HUES64 (cell line): ENCODE results near the gene GRAMD1B.
A peak's percentile ranks its signal among the peaks of the same experiment; 100 is the strongest.

Experiments
- H3K27ac ChIP-seq: 2 replicates; pipeline ENCODE4 v1.7.0; 2013; ENCODE audit warnings: low read depth, low read length, inconsistent platforms
- H3K27me3 ChIP-seq: 2 replicates; pipeline ENCODE4 v1.6.1; 2013; ENCODE audit warnings: mild to moderate bottlenecking, low read length; ENCODE audit not compliant: insufficient read depth
- H3K36me3 ChIP-seq: 2 replicates; pipeline ENCODE4 v1.6.1; 2013; ENCODE audit warnings: mild to moderate bottlenecking, low read length; ENCODE audit not compliant: insufficient read depth
- H3K4me1 ChIP-seq: 2 replicates; pipeline ENCODE4 v1.6.1; 2013; ENCODE audit warnings: mild to moderate bottlenecking, low read length, moderate library complexity; ENCODE audit not compliant: insufficient read depth
- H3K4me3 ChIP-seq: 2 replicates; pipeline ENCODE4 v1.5.1; 2013; ENCODE audit warnings: mild to moderate bottlenecking, low read length, moderate library complexity
- H3K9ac ChIP-seq: 2 replicates; pipeline ENCODE4 v1.6.1; 2013; ENCODE audit warnings: mild to moderate bottlenecking, low read depth, low read length
- H3K9me3 ChIP-seq: 2 replicates; pipeline ENCODE4 v1.6.1; 2013; ENCODE audit warnings: low read depth, low read length; ENCODE audit not compliant: insufficient read depth
- WGBS: fragments of 150-250, 120-280 bp; methylation state at CpG from one replicate; pipeline ENCODE4 v1.1.7; 2013; ENCODE audit warnings: missing lambda C conversion rate; 5-methylcytosine and 5-hydroxymethylcytosine counted together

The GRAMD1B gene

DNA sequence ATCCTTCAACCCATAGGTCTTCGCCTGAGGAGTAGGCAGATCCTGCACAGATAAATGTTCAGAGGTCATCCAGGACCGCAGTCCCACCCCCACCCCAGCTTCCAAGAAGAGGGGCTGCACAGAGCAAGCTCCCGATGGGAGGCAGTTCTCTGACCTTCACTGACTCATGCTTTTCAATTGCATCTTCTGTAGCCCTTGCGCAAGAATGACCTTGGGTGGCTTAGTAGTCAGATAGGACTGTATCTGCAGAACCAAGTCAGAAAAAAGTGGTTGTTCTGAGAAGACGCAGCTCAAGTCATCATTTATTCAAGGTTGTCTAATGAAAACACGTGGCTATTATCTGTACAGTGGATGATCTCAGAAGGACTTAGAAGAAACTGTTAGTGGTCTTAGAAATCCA is 16.4 kb upstream of the GRAMD1B start:
- Histone ChIP-seq H3K4me3 (no peak overlapping the region), H3K27me3 (peaks cover 18% of the 10 kb centered on the region), H3K4me1 (peaks cover 13% of the 10 kb centered on the region), H3K27ac (no peak overlapping the region), H3K9ac (no peak overlapping the region), H3K36me3 (no peaks in the 10 kb centered on the region), H3K9me3 (no peaks in the 10 kb centered on the region)
- 93% methylated on average over 6 of the region's 6 CpGs for WGBS

DNA sequence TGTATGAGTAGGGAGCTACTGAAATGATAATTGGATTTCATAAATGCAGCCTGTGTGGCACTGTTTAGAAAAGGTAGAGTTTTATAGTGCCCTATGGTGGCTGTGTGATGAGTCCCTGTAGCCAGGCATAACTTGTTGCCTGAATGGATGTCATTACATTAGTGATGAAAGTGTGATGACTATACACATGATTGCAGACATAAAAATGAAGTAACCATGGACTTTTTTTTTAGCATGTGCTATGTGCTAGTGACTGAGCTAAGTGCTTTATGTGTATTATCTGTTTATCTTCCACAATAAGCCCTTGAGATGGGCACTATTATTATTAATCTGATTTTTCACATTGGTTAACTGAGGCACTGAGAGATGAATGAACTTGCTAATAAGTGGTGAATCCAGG is 13.5 kb upstream of the GRAMD1B start:
- Histone ChIP-seq H3K9ac (no peak overlapping the region), H3K4me1 (no peaks in the 10 kb centered on the region), H3K4me3 (no peak overlapping the region)

DNA sequence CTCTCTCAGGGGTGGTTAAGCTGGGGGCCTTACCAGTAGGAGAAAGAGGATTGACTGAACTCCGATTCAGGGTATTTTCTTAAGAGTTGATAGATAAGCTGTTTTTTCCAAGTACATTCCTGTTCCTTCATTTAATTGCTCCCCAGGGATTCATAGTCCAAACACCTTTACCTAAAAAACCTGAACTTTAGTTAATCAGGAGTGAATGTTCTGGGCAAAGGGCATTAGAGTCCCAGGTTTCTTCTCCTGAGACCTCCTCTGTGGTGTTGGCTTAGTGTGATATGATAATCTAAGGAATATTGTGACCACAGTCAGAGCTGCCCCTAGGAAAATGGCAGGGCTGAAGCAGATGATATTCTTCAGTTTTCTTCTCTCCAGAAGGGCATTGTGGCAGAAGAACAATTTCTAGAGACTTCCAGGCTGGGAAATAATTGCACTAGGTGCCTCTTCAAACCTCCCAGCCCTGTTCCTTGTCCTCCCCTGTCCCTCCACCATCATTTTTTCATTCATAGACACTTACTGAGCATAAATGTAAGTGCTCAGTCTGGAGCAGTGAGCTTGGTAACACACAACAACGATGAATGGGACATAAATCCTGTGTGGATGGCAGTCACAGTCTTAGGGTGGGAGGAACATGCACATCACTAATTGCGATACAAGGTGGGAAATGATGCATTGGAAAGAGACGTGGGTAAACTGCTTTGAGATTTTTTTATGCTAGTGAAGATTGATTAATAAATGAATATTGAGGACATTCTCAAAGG is 11.5 kb upstream of the GRAMD1B start:
- 88% methylated on average over 3 of the region's 4 CpGs for WGBS
- no peaks in the 10 kb centered on the region for H3K9me3 ChIP-seq
- H3K27ac ChIP-seq: no peak overlapping the region

More for the DNA sequence above, 13.5 kb upstream of the GRAMD1B start:
- 0 out of 2 replicates have a peak, but pooled peaks cover 2% of the 10 kb centered on the region for H3K27me3 ChIP-seq
- no peaks in the 10 kb centered on the region for H3K9me3 ChIP-seq
- no peak overlapping the region for H3K27ac ChIP-seq
- H3K36me3 ChIP-seq: no peaks in the 10 kb centered on the region

DNA sequence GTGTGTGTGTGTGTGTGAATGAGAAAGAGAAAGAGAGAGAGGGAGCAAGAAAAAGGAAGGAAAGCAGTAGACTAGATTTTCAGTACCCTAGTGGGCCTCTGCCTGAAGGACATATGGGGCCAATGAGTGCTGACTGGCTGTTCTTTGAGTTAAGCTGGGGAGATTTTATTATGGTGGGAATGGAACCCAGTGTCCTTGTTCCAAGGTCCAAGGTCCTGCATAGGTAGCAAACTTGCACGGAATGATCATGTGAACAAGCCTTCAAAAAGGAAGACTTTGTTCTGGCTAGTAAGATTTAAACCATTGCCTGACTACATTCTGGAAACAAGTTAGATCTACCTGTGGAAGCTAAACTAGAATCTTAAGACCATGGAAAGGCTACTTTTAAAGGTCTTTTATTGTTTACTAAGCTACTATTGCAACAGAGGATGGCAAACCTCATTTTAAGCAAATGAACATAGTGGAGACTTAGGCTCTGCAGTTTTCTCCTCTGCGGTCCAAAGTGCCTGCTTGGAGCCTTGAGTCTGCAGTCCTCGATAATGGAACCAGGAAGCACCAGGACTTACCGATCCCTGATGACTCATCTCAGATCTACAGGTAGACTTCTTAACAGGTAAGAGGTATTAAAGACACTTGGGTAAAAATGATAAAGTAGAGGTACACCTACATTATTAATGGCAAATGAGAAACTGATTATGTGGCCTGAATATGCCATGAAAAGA is 10.2 kb upstream of the GRAMD1B start:
- 91% methylated on average over 4 of the region's 4 CpGs for WGBS
- Histone ChIP-seq H3K4me1 (no peaks in the 10 kb centered on the region), H3K27me3 (peaks cover 31% of the 10 kb centered on the region), H3K4me3 (no peak overlapping the region), H3K27ac (no peak overlapping the region), H3K9me3 (no peaks in the 10 kb centered on the region), H3K36me3 (no peaks in the 10 kb centered on the region), H3K9ac (no peak overlapping the region)

More for the DNA sequence above, 11.5 kb upstream of the GRAMD1B start:
- no peaks in the 10 kb centered on the region for H3K36me3 ChIP-seq
- H3K4me1 ChIP-seq: no peaks in the 10 kb centered on the region
- no peak overlapping the region for H3K9ac ChIP-seq
- H3K27me3 ChIP-seq: peaks cover 18% of the 10 kb centered on the region
- H3K4me3 ChIP-seq: no peak overlapping the region

DNA sequence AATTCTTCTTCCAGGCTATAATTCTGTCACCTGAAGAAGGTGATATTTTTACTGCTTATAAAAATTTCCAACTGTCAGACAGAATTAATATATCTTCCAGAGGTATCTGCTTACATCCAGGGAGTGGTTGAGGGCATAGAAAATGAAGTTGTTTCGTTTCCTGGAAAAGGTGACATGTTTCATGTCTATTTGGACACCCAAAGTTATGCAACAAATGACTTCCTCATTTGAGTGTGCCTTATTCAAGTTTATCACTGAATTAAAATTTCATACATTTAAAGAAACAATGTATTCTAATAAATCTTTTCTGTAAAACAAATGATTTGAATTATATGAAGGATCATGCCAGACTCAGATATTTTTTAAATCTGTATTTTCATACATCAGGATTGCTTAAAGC is 8.5 kb upstream of the GRAMD1B start:
- H3K4me1 ChIP-seq: peaks cover 10% of the 10 kb centered on the region
- no peak overlapping the region for H3K27ac ChIP-seq
- WGBS: 57% methylated on average over 1 of the region's 1 CpG
- no peaks in the 10 kb centered on the region for H3K9me3 ChIP-seq
- H3K9ac ChIP-seq: no peak overlapping the region
- no peaks in the 10 kb centered on the region for H3K36me3 ChIP-seq
- peaks cover 48% of the 10 kb centered on the region for H3K27me3 ChIP-seq
- no peak overlapping the region for H3K4me3 ChIP-seq

DNA sequence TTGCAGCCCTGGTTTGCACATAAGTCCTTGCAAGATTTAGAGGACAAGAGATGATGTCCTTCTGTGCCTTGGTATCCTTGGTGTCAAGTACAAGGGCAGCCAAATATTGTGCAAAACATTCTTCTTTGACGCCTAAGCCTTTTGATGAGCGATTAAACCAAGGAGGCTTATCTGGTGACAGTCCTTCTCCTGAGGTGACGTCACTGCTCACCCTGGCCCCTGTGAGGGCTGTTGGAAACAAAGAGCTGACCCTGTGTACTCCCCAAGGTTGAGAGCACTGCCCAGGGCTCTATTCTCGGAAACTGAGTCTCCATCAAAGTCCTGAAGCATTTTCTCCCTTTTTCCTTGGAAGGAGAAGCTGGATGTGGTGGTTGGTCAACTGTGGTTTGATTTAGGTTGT is 4.7 kb upstream of the GRAMD1B start:
- Histone ChIP-seq H3K9ac (no peak overlapping the region), H3K4me1 (peaks cover 28% of the 10 kb centered on the region), H3K36me3 (no peaks in the 10 kb centered on the region), H3K27ac (no peak overlapping the region), H3K4me3 (no peak overlapping the region), H3K9me3 (no peaks in the 10 kb centered on the region), H3K27me3 (peaks cover 76% of the 10 kb centered on the region)
- 88% methylated on average over 4 of the region's 4 CpGs for WGBS

DNA sequence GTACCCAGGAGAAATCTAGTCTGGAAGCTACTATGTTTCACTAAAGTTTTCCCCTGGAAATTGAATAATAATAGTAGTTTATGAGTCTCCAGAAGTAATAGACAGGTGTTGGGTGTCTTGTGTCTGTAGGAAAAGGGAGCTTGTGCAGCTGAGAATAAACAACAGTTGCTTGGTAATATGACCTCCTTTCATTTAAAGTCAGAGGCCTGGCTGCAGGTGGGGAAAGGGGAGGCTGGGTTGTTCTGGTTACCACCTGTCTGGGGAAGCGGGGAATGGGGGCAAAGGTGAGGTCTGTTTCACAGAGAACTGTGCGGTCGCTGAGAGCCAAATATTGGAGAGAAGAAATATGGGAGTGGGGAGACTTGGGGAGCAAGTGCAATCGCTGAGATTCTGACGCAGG is 3.3 kb upstream of the GRAMD1B start:
- H3K4me3 ChIP-seq: no peak overlapping the region
- peaks cover 84% of the 10 kb centered on the region for H3K27me3 ChIP-seq
- no peaks in the 10 kb centered on the region for H3K36me3 ChIP-seq
- peaks cover 33% of the 10 kb centered on the region for H3K4me1 ChIP-seq
- H3K27ac ChIP-seq: no peak overlapping the region
- WGBS: 92% methylated on average over 5 of the region's 5 CpGs
- H3K9ac ChIP-seq: no peak overlapping the region
- H3K9me3 ChIP-seq: no peaks in the 10 kb centered on the region

DNA sequence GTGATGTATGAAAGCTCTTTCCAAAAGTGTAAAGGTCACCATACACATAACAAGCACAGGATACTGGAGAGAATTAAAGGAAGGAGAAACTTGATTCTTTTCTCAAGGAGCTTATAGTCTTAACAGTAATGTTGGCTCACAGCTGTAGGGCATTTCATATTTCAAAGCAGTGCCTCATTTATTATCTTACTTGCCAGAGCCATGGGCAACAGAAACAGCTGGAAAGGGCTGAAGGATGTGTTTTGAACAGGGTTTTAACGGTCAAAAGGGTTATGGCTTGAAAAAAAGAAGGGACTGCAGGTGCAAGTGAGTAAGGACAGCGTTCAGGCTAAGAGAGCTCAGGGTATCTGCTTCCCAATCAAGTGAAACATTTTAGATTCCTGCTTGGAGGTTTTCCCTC is 2.7 kb upstream of the GRAMD1B start:
- H3K4me3 ChIP-seq: no peak overlapping the region
- H3K27ac ChIP-seq: no peak overlapping the region
- H3K27me3 ChIP-seq: peaks cover 83% of the 10 kb centered on the region
- WGBS: 63% methylated on average over 2 of the region's 2 CpGs
- H3K9me3 ChIP-seq: no peaks in the 10 kb centered on the region
- no peaks in the 10 kb centered on the region for H3K36me3 ChIP-seq
- peaks cover 35% of the 10 kb centered on the region for H3K4me1 ChIP-seq
- no peak overlapping the region for H3K9ac ChIP-seq

DNA sequence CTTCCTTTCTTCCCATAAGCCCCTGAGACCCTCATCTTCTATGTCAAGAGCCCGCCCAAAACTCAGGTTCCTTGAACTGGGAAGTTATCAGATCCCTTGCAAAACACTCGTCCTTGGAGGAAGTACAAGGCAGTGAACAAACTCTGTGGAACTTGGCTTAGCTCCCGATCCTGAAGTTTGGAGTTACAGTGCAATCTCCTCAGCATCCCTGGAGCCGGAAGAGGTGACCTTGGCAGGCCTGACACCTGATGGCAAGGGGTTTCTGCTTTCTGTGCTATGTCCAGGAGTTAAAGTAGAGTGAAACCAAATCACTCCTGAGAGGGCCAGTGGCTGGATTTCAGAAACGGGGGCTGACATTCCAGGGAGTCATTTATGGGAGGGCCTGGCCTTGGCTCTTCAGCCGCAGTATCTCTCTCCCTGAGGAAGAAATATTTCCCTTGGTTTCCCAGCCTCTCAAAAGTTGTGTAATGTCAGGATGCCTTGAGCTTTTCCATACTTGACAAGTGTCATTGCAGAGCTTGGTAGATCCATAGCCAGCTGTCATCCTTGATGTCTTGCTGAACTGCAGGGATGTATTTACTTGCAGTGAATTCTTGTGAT is 1.9 kb upstream of the GRAMD1B start:
- Histone ChIP-seq H3K27ac (no peak overlapping the region), H3K9me3 (no peaks in the 10 kb centered on the region), H3K9ac (no peak overlapping the region), H3K4me1 (peaks cover 35% of the 10 kb centered on the region), H3K27me3 (peaks cover 75% of the 10 kb centered on the region), H3K4me3 (no peak overlapping the region), H3K36me3 (no peaks in the 10 kb centered on the region)
- 90% methylated on average over 6 of the region's 6 CpGs for WGBS

DNA sequence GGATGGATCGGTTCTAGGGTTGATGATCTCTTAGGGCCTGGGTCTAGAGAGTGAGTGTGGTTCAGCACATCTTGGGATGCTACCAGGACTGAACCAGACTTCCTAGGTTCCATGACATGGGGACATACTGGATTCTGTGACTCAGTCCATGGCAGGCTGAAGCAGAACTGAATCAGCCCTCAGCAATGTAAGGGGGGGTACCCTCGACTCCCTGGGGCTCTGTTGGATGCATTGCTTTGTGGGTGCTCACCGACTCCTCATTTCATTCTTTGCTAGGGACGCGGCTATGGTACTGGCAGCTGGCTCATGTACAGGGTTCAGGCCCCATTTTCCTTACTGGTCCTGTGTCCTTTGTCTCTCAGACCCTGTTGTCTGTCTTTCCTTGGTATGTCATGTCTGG is 733 bp upstream of the GRAMD1B start:
- no peak overlapping the region for H3K9ac ChIP-seq

DNA sequence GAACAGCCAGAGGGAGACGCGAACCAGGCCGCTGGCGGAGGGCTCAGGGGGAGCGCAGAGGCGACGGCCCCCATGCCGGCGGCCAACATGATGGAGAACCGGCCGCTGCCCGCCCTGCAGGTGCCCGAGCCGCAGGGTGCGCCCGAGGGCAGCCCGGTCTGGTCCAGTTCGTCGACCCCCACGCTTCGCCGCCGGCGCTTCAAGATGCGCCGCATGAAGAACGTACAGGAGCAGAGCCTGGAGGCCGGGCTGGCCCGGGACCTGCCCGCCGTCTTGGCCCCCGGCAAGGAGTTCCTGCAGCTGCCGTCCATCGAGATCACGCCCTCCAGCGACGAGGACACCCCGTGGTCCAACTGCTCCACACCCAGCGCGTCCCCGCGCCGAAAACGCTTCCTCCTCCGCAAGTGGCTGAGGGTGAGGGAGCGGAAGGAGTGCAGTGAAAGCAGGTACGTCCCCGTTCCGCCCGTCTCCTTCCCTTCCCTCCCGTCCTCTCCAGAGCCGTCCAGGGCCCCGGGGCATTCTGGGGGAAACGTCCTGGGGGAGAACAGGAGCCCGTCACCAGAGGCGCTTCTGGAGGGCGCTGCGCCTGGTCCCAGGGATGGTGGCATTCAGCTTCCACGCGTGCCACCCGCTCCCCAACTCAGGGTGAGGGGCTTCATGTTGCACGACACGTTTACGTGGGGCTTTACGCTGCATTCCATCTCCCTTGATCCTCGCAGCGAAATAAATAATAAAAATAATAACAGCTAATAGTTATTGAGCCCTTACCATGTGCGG is 840 bp downstream of the GRAMD1B start:
- Histone ChIP-seq H3K9me3 (no peaks in the 10 kb centered on the region), H3K27ac (peak overlapping the region; percentile 76), H3K4me3 (peak overlapping the region; percentile 70), H3K36me3 (no peaks in the 10 kb centered on the region), H3K4me1 (peaks cover 42% of the 10 kb centered on the region), H3K9ac (peak overlapping the region; percentile 68), H3K27me3 (peaks cover 48% of the 10 kb centered on the region)
- under 1% methylated on average over 64 of the region's 68 CpGs for WGBS

More for the DNA sequence above, 733 bp upstream of the GRAMD1B start:
- Histone ChIP-seq H3K4me3 (peak overlapping the region; percentile 70), H3K36me3 (no peaks in the 10 kb centered on the region), H3K27ac (no peak overlapping the region; the same call in 1 of the 2 replicates), H3K9me3 (no peaks in the 10 kb centered on the region), H3K4me1 (peaks cover 35% of the 10 kb centered on the region), H3K27me3 (peaks cover 64% of the 10 kb centered on the region)
- 81% methylated on average over 5 of the region's 5 CpGs for WGBS
